HG03095 (cell line): ENCODE data around the gene PPM1D.

Experiments used
- ATAC-seq: cut with Tn5 transposase; IDR thresholded peaks from one replicate; pipeline ENCODE4 v1.9.1; 2021; ENCODE audit warnings: moderate library complexity; ENCODE audit not compliant: unreplicated experiment

PPM1D gene

GRCh38 chr17:60618080-60618479, 18.1 kb downstream of the PPM1D start:
- ATAC-seq: no peak

- no peak for ATAC-seq
Measured at GRCh38 chr17:60618854-60619526, 19.0 kb downstream of the PPM1D start.

GRCh38 chr17:60622961-60623360, 23.0 kb downstream of the PPM1D start:
- ATAC-seq: no peak

- no peak for ATAC-seq
Measured at GRCh38 chr17:60623415-60623814, 23.4 kb downstream of the PPM1D start.

- no peak for ATAC-seq
Measured at GRCh38 chr17:60627124-60627523, 27.1 kb downstream of the PPM1D start.

- ATAC-seq: no peak
Measured at GRCh38 chr17:60628252-60628889, 28.4 kb downstream of the PPM1D start.

- ATAC-seq: no peak
Measured at GRCh38 chr17:60629120-60629519, 29.1 kb downstream of the PPM1D start.

GRCh38 chr17:60630352-60630751, 30.4 kb downstream of the PPM1D start:
- no peak for ATAC-seq

- no peak for ATAC-seq
Measured at GRCh38 chr17:60631119-60631518, 31.1 kb downstream of the PPM1D start.

GRCh38 chr17:60637683-60638082, 37.7 kb downstream of the PPM1D start:
- ATAC-seq: no peak

- no peak for ATAC-seq
Measured at GRCh38 chr17:60639019-60639330, 39.0 kb downstream of the PPM1D start.

GRCh38 chr17:60640503-60640902, 40.5 kb downstream of the PPM1D start:
- ATAC-seq: no peak

GRCh38 chr17:60641126-60641525, 41.1 kb downstream of the PPM1D start:
- ATAC-seq: no peak

- peak; percentile 60 for ATAC-seq
Measured at GRCh38 chr17:60641810-60642220, 41.8 kb downstream of the PPM1D start.

GRCh38 chr17:60645918-60646523, 46.0 kb downstream of the PPM1D start:
- ATAC-seq: no peak

GRCh38 chr17:60646701-60647100, 46.7 kb downstream of the PPM1D start:
- ATAC-seq: no peak

- no peak for ATAC-seq
Measured at GRCh38 chr17:60647705-60648104, 47.7 kb downstream of the PPM1D start.

GRCh38 chr17:60652454-60653247, 52.7 kb downstream of the PPM1D start:
- ATAC-seq: peak; percentile 92

- ATAC-seq: no peak
Measured at GRCh38 chr17:60653569-60653968, 53.6 kb downstream of the PPM1D start.

GRCh38 chr17:60656499-60656898, 56.5 kb downstream of the PPM1D start:
- ATAC-seq: no peak

- no peak for ATAC-seq
Measured at GRCh38 chr17:60659156-60659555, 59.2 kb downstream of the PPM1D start.

- ATAC-seq: no peak
Measured at GRCh38 chr17:60661489-60661888, 61.5 kb downstream of the PPM1D start.
